CD4-positive, alpha-beta T cell treated with Interleukin-1 beta for 1 hour (primary cell): ENCODE measurements around the gene ANP32A.

ENCODE experiments used
- DNase-seq, 2 donors: peaks; one replicate each; pipeline ENCODE4 v3.0.0-alpha.2; 2020 to 2022

The ANP32A gene

GRCh38 chr15:68797599-68798345, 22.9 kb downstream of the ANP32A start:
- no peak for DNase-seq

DNA sequence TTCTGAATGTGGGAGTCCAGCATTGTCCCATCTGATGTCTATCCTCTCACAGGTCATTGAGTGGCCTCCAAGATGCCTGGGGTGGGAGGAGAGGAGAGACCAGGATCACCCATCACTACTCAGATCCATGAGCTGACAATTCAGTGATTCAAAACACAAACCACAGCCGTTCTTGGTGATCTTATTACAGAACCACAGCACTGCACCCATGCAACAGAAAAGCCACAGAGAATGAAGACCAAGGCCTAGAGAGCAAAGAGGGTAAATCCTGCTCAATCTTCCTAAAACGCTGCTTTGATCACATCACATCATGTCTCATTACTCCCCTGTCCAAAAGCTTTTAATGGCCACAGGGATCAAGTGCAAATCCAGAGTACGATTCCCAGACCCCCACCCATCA, 23.5 kb downstream of the ANP32A start:
- no peak for DNase-seq

- no peak for DNase-seq
Measured at GRCh38 chr15:68796576-68796975, 24.1 kb downstream of the ANP32A start.

DNA sequence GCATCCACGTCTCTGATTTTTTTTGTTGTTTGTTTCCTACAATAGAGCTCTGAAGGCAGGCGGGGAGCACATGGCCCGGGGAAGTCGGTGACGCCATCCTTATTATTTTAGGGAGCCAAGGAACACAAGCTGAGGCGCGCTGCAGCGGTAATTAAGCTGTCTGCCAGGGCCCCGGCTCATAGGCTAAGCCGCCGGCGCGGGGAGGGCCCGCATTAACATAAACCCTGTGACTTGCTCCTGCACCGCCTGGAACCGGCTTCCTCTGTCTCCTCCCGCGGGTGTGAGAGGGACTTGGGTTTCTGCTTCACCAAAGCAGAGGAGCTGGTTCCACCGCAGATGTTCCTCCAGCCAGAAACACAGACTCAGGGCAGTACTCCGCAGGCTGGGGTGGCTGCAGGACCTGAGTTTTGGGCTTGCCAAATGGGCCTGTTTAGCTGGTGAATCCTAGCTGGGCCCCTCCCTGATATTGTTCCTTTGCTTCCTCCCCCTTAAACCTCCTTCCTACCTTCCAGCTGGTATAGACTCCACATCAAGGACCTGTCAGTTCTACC, 25.3 kb downstream of the ANP32A start:
- peak; percentile 57 to 74 for DNase-seq

DNA sequence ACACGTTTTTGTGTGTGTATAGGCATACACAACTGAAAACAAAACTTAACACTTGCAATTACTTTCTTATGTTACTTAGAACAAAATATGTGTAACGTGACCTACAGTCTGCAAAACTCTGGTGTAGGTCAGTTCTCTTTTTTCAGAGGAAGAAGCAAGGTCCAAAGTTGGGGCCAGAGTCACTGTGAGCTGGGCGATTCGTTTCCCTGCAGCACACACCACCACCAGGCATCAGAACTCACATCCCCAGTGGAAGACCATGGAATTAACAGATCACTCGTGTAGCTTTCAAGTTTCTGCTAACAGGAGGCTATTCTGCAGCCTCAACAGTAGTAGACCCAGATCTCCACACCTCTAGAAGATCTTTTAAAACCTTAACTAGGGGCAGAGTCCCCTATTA, 25.8 kb downstream of the ANP32A start:
- no peak for DNase-seq

DNA sequence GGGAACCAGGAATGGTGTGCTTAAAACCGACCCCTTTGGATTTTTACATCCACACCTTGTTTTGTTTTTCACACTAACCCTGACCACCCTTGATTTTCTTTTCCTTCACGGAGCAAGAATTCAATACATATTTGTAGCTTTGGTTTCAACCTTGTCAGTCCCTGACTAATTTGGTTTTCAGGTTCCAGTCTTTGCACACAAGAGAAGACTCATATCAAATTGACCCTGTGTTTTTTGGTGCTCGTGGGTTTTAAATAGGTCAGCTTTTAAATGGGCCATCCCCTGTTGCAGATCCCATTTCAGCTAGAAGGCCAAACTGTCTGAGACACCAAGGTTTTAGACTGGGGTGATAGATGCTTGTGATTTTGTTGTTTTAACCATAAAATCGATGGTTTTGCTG, 26.4 kb downstream of the ANP32A start:
- DNase-seq, result no peak

DNA sequence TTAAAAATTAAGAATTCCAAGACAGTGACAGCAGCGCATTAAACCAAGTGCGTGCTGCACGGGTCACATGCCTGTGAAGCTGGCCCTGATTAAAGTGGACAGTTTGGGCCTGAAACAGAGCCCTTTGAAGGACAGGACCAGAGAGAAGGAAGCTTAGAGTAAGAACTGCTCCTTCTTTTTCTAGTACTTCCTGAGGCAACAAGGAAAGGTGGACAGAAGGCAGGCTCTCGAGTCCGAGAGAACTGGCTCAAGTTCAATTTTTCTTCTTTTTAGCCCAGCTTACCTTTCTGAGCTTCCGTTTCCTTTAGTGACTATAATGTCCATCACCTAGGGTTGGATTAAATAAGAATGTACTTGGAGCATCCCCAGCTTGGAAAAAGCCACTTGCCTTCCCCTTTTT, 26.9 kb downstream of the ANP32A start:
- no peak for DNase-seq

- no peak for DNase-seq
Measured at GRCh38 chr15:68792901-68793766, 27.6 kb downstream of the ANP32A start.

DNA sequence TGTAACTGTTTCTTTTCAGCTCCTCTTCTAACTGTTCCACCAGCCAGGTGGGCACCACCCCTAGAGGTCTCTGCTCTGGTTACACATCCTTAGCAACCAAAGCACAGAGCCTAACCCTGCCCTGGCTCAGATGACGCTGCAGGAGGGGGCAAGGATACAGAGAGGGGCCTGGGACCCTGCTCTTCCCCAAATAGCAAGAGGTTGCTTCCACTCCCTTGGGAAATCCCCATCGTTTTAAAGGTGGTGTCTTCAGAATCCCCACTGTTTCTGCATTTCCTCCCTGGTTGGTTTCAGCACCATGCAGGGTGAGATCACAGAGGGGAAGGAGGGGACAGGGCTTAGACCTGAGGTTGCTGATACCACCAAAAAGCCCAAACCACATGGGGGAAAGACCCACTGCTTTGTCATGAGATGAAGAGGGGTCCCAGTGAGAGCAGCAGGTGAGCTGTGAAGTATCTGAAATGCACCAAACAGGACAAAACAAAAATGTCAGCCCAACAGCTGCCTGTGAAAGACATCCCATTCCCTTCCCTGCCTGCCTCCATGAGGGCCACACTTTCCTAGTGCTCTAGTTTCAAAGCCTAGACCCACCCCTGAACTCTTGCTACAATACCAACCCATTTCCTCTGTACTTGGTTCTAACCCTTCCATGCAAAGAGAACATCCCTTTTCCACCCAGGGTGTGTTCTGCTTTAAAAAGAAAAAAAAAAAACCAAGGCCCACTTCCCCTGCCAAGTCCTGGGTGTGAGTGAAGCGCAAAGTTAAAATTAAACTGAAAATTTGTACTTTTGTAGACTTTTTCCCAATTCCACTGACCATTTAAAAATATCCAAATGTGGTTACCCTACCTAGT, 29.0 kb downstream of the ANP32A start:
- peak; percentile 69 to 71 for DNase-seq

GRCh38 chr15:68790910-68791309, 29.8 kb downstream of the ANP32A start:
- no peak for DNase-seq

- DNase-seq, result no peak
Measured at GRCh38 chr15:68790242-68790575, 30.5 kb downstream of the ANP32A start.

- no peak for DNase-seq
Measured at GRCh38 chr15:68789534-68790241, 31.0 kb downstream of the ANP32A start.

- DNase-seq, result no peak
Measured at GRCh38 chr15:68789091-68789490, 31.6 kb downstream of the ANP32A start.

DNA sequence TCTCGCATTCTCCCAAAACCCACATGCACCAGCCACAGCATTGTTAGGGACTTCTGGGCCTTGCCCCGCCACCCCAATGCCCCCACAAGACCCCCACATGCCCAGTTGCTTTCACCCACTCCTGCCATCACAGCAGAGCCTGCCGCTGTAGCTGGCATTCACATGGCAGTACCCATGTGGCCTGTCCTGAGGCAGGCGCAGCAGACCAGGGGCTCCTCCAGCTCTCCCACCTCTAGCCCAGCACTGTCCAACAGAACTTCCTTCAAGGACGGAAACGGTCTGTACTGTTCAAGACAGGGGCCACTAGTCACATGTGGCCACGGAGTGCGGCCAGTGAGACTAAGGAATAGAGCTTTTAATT, 32.5 kb downstream of the ANP32A start:
- DNase-seq, result no peak

GRCh38 chr15:68787609-68788263, 33.0 kb downstream of the ANP32A start:
- no peak for DNase-seq

GRCh38 chr15:68786753-68787152, 33.9 kb downstream of the ANP32A start:
- DNase-seq, result no peak

- no peak for DNase-seq
Measured at GRCh38 chr15:68785541-68785940, 35.2 kb downstream of the ANP32A start.

DNA sequence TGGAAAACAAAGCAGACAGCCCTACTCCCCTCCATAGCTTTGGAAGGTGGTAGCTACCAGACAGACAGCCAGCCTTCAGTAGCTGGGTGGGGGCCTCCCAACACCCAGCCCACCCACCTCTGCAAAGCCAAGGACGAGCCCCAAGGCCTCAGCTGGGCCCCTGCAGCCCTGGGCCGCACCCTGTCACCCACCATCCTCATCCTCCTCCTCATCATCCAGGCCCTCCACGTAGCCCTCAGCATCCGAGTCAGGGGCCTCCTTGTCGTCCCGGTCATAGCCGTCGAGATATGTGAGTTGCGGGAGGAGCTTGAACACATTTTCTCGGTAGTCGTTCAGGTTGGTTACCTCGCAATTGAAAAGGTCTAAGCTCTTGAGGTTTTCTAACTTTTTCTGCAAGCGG, 36.5 kb downstream of the ANP32A start:
- DNase-seq, result no peak

- DNase-seq, result peak; percentile 68
Measured at GRCh38 chr15:68783226-68784058, 37.3 kb downstream of the ANP32A start.

GRCh38 chr15:68782589-68783161, 38.0 kb downstream of the ANP32A start:
- DNase-seq, result no peak
